ENCODE measurements around the gene OSTF1.

DNA sequence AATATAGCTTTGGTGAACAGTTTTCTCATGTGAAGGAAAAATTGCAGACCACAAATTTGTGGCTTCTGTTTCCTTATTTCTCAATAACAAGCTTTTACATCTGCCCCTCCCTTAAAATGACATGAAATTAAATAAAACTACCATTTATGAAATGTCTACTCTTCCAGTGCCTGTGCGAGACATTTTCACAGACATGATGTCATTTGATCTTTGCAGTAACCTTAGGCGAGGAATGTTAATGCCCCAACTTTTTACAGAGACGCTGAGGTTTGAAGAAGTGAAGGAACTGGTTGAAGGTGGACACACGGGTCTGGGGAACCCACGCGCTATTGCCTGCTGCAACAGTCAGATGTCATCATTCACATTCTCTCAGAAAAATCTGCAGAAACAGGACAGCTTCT, 61.5 kb downstream of the OSTF1 start:
- TF ChIP-seq EZH2phosphoT487 (IDR thresholded peaks at IDR 0.05; ENCODE audit: insufficient read depth, low read depth), result no peak
- TF ChIP-seq EZH2 (IDR thresholded peaks at IDR 0.05; ENCODE audit: insufficient read depth, poor library complexity, severe bottlenecking), result no peak

Data from GM23248 (cell line).